Activated CD4-positive, alpha-beta T cell treated with anti-CD3 and anti-CD28 coated beads for 48 hours (primary cell): Measurements from ENCODE around the gene CASP10.

Experiments used
- DNase-seq: peaks from one replicate; pipeline ENCODE4 v3.0.0-alpha.2; 2020

Gene CASP10

GRCh38 chr2:201201371-201201770, 18.4 kb downstream of the CASP10 start:
- no peak for DNase-seq

- DNase-seq = no peak
Observed at GRCh38 chr2:201203916-201204654, 21.1 kb downstream of the CASP10 start.

GRCh38 chr2:201204655-201205514, 21.9 kb downstream of the CASP10 start:
- no peak for DNase-seq

- no peak for DNase-seq
Observed at GRCh38 chr2:201205515-201205849, 22.5 kb downstream of the CASP10 start.

GRCh38 chr2:201208563-201209252, 25.8 kb downstream of the CASP10 start:
- DNase-seq = no peak

GRCh38 chr2:201215963-201216362, 33.0 kb downstream of the CASP10 start:
- no peak for DNase-seq

- DNase-seq = no peak
Observed at GRCh38 chr2:201216918-201217317, 34.0 kb downstream of the CASP10 start.

- DNase-seq = no peak
Observed at GRCh38 chr2:201218780-201219179, 35.8 kb downstream of the CASP10 start.

- DNase-seq = no peak
Observed at GRCh38 chr2:201219328-201220096, 36.6 kb downstream of the CASP10 start.

- no peak for DNase-seq
Observed at GRCh38 chr2:201220102-201220570, 37.2 kb downstream of the CASP10 start.

GRCh38 chr2:201223089-201224073, 40.4 kb downstream of the CASP10 start:
- DNase-seq = no peak

GRCh38 chr2:201228271-201228911, 45.5 kb downstream of the CASP10 start:
- DNase-seq = no peak

GRCh38 chr2:201228912-201229290, 46.0 kb downstream of the CASP10 start:
- DNase-seq = peak; percentile 18

GRCh38 chr2:201231781-201232466, 49.0 kb downstream of the CASP10 start:
- peak; percentile 94 for DNase-seq

GRCh38 chr2:201232467-201232815, 49.5 kb downstream of the CASP10 start:
- DNase-seq = no peak

GRCh38 chr2:201233192-201233811, 50.4 kb downstream of the CASP10 start:
- DNase-seq = peak; percentile 92

GRCh38 chr2:201233812-201234662, 51.1 kb downstream of the CASP10 start:
- DNase-seq = peak; percentile 34

GRCh38 chr2:201234663-201235135, 51.8 kb downstream of the CASP10 start:
- no peak for DNase-seq
